GM19452 (cell line): ENCODE results near the gene NT5DC2.

ENCODE experiments used
- ATAC-seq: cut with Tn5 transposase; IDR thresholded peaks from one replicate; pipeline ENCODE4 v1.9.1; 2021; ENCODE audit not compliant: unreplicated experiment

NT5DC2 gene

GRCh38 chr3:52533623-52534280, at the start of gene NT5DC2:
Gene NT5DC2, minus strand, starts transcription at chr3:52533857. Its CDS starts 120 bp downstream, at chr3:52533737.
- ATAC-seq: peak; percentile 34

GRCh38 chr3:52574056-52574965, 40.7 kb upstream of the NT5DC2 start:
- ATAC-seq: no peak

- no peak for ATAC-seq
Observed at GRCh38 chr3:52572221-52572620, 38.6 kb upstream of the NT5DC2 start.

GRCh38 chr3:52570076-52570475, 36.4 kb upstream of the NT5DC2 start:
- ATAC-seq: no peak

GRCh38 chr3:52568069-52568468, 34.4 kb upstream of the NT5DC2 start:
- ATAC-seq: no peak

- ATAC-seq: no peak
Observed at GRCh38 chr3:52563984-52564383, 30.3 kb upstream of the NT5DC2 start.

- ATAC-seq: no peak
Observed at GRCh38 chr3:52561028-52561747, 27.5 kb upstream of the NT5DC2 start.

- no peak for ATAC-seq
Observed at GRCh38 chr3:52558436-52558835, 24.8 kb upstream of the NT5DC2 start.

GRCh38 chr3:52557011-52557960, 23.6 kb upstream of the NT5DC2 start:
- ATAC-seq: no peak

- ATAC-seq: no peak
Observed at GRCh38 chr3:52555056-52555455, 21.4 kb upstream of the NT5DC2 start.

- no peak for ATAC-seq
Observed at GRCh38 chr3:52554026-52554755, 20.5 kb upstream of the NT5DC2 start.

GRCh38 chr3:52552089-52552488, 18.4 kb upstream of the NT5DC2 start:
- ATAC-seq: no peak

GRCh38 chr3:52551118-52551517, 17.5 kb upstream of the NT5DC2 start:
- ATAC-seq: no peak

GRCh38 chr3:52547143-52547542, 13.5 kb upstream of the NT5DC2 start:
- ATAC-seq: no peak

- ATAC-seq: no peak
Observed at GRCh38 chr3:52546111-52546901, 12.6 kb upstream of the NT5DC2 start.

GRCh38 chr3:52544937-52545336, 11.3 kb upstream of the NT5DC2 start:
- no peak for ATAC-seq

GRCh38 chr3:52541050-52541449, 7.4 kb upstream of the NT5DC2 start:
- no peak for ATAC-seq

- no peak for ATAC-seq
Observed at GRCh38 chr3:52539010-52539653, 5.5 kb upstream of the NT5DC2 start.
